NOMO-1 treated with DMSO at 0.1 percent for 48 hours (cell line): Measurements from ENCODE around the gene ICE2.
"Not testable (repeated sequence)": the region's sequence is repeated elsewhere in the genome, so short reads cannot be mapped to it uniquely, and the experiment has no call there.

ENCODE experiments used
- DNase-seq: peaks from one replicate; lab custom pipeline; 2025; ENCODE audit not compliant: unreplicated experiment; lab: John Stamatoyannopoulos, UW

The ICE2 gene

DNA sequence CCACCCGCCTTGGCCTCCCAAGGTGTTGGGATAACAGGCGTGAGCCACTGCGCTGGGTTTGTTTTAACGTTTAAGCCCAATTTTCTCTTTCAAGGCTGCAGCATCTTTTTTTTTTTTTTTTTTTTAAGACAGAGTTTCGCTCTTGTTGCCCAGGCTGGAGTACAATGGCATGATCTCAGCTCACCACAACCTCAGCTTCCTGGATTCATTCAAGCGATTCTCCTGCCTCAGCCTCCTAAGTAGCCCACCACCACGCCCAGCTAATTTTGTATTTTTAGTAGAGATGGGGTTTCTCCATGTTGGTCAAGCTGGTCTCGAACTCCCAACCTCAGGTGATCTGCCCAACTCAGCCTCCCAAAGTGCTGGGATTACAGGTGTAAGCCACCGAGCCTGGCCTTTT, 68.6 kb downstream of the ICE2 start:
- DNase-seq: not testable (repeated sequence)

DNA sequence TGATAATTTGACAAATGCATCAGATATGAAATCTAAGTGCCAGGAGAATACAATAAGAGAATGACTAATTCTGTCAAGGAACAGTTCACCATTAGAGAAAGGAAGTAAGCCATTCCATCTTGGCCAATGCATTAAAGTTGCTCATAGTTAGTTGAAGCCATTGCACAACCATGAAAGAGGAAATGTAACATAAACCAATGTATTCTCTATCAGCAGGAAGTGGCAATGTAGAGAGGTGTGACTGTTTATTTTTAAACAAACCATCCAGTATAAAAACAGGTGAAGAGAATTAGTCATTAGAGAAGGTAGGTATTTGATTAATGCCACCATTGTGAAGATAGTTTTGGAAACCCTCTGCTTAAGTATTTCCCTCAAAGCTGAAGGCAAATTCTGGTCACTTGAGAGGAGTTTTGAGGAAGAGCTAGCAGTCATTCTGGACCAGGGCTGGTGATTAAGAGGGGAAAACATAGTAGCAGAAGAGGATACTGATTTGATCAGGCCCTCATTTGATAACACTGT, 70.4 kb downstream of the ICE2 start:
- peak; percentile 97 for DNase-seq

DNA sequence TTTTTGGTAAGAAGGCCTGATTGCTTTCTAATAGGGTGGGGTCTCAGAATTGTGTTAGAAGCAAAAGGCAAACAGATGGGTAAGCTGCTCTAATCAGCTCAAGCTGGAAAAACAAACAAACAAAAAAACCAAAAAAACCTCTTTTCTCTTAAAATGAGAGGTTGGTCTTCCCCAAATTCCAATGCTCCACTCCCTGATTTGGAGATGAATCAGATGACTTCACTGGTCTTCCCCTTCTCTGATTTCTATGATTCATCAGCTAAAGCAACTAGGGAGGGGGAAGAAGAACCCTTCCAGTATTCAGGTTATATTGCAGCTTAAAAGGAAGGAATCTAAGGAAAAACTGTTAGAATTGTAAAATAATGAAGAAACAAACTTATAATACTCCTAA, 71.5 kb downstream of the ICE2 start:
- no peak for DNase-seq

DNA sequence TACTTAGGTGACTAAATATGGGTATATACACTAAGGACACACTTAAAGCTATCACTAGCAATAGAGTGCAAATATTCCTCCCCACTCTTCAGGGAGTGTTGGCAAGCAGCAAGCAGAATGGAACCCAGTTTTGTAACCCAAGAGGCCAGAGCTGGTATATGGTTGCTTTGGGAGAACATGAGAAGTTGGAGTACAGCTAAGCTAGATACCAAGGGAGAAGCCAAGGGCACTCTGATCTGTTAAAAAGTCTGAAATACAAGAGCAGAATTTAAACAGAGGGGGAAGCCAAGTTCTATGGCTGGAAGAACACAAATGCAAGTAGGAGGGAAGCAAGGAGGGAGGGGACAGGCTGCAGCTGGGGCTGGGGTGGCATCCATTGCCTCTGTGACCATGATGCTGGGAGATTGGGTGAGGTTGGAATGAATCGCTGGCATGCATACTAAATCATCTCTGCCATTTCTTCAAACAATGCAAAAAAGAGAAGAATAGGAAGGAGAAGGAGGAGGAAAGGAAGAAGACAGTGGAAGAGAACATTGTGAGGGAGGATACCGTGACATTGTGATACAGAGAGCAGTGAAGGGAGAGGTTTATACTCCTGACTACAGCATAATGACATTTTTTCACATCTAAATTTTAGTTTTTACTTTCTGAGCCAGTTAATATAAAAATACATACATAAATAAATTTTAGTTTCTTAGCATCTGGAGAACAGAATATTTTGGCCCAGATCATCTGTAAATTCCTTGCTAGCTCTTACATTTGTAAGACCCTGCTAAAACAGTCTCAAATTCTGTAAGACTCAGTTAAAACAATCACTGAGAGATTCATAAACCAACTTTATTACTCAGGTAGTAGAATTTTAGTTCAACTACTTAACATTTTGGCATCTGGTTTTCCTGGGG, 72.2 kb downstream of the ICE2 start:
- no peak for DNase-seq

DNA sequence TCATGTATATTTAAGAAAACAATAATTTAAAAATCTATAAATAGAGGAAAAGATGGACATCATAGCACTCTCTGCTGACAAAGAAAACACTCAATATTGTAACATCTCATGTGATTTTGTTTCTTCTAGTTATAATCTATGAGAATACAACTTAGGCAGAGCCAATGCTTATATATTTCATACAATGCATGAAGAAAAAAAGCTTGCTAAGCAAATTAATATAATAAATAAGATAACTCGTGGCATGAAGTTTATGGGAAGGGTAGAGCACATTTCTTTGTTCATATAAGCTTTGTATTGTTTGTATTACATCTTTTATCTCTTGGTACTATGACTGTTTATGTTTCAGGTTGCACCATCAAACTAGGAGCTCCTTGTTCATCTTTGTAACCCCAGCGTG, 73.5 kb downstream of the ICE2 start:
- DNase-seq: no peak

DNA sequence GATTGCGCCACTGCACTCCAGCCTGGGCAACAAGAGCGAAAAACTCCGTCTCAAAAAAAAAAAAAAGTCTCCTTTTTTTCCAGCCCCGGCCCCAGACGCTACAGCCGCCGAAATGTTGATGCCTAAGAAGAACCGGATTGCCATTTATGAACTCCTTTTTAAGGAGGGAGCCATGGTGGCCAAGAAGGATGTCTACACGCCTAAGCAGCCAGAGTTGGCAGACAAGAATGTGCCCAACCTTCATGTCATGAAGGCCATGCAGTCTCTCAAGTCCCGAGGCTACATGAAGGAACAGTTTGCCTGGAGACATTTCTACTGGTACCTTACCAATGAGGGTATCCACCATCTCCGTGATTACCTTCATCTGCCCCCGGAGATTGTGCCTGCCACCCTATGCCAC, 74.6 kb downstream of the ICE2 start:
- DNase-seq: not testable (repeated sequence)

DNA sequence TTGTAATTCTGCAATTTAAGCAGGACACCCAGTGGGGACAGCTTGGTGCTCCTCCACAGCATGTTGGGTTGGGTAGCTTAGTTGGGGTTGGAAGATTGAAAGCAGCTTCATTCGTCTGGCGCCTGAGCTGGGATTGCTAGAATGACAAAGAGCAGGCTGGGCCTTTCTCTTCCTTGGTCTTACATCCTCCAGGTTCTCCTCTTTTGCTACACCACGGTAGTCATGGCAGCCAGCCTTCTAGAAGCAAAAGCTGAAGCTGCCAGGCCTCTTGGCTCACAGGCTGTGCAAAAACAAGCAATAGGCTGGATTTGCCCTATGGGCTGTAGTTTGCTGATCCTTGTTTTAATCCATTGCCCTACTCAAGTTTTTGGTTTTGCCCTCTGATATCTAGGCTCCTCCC, 78.0 kb downstream of the ICE2 start:
- DNase-seq: no peak

DNA sequence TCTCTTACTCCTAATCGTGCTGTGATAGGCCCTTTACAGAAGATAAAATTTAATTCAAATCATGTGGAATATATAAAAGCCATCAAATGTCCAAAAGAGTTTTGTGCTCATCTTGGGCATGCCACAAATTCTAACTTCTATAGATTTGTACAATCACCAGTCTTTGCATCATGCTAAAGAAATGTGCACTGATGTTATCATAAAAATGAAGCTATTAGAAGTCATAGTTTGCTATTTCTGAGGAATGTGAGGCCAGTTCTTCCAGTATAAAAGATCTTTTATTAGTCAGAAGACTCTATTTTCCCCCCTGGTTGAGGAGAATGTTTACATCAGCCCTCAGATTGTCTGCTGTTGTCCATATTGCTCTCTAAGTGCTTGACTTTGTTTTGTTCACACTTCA, 79.0 kb downstream of the ICE2 start:
- no peak for DNase-seq

DNA sequence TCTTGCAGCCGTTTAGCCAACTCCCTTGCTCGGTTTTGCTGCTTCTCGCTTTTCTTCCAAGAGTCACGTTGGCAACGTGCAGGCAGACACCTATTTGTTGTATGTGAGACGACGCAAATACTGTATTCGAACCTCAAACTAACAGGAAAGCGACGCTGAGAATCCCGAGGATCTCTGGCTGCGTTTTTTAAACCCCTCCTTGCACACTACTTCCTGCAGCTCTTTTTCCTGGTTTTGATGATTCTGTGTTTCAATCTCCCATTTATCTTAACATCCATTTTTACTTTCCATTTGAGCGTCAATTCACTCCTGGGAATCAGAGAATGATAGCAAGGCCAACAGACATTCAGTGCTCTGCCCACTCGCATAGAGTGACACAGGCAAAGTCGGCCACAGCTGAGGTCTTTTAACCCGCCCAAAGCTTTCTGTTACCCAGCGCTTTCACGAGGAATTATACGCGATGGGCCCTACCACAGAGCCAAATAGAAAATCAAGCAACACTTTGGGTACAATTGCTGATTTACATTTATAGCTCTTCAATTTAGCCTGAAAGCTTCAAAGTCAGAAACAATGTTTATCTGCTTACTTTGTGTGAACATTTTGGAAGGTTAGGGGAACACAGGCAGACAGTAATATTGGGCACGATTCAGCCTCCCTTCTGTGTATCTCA, 79.6 kb downstream of the ICE2 start:
- no peak for DNase-seq

DNA sequence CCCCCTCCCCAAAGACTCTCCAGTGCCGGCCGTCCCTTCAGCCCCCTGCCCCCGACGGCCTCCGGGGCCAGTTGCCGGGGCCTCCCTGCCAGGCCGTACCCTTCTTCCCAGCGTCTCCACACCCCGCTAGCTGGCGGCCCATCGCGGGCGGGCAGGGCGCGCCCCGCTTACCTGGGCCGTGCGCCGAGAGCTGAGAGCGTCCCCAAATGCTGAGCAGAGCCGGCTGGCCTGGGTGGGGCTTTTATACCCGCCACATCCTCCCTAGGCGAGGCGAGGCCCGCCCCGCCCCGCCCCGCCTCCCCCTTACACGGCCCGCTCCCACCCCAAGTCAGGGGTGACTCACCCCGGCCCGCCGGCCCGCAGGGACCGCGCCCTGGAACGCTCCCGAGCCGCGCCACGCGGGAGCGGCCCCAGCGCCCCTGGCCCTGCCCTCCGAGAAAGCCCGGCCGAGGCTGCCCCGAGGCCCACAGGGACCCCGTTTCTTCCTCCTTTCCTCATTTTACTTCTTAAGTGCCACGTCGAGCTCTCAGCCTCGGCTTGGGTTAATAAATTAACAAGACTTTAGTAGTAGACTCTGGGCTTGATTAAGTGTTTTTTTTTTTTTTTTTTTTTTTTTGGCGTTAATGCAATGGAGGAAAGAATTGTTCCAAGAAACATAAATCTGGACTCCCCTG, 81.0 kb downstream of the ICE2 start, which contains the start of gene ANXA2:
Gene ANXA2 (minus strand): TSS at position 215 of the 674 bp plus-strand sequence. CDS start 11,911 bp downstream, outside the sequence.
- peak; percentile 80 for DNase-seq

DNA sequence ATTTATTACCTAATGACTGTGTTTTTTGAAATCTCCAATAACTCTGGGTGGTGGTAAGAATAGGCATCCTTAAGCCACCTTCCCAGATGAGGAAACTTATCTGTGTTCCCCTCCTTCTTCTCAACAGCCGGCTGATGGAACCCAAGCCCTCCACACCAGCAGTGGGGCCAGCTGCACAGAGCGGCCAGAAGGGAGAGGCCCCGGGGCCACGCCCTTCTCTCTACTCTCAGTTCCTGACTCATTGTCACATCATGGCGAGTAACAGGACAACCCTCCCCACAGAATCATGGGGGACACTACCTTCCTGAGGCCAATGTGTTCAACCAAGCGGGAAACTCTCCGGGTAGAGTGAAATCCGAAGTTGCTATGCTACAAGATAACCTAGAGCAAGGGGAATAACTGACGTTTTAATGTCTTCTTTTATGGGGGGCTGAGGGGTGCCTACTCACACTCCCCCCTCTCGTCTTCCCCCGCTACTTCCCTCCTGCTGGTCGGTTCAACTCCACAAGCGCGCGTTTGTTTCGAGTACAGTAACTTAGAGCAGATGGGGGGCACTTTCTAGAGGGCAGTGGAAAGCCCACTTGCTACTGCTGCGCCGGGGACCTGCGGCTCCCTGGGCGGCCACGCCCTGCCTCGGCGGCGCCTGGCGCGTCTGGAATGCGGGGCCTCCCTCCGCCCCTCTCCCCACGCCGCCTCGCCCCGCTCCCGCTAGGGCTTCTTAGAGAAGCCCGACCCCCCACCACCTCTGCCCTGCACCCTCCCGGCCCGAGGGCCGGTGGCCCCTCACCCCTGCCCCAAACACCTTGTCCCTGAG, 81.8 kb downstream of the ICE2 start:
- DNase-seq: peak; percentile 83

DNA sequence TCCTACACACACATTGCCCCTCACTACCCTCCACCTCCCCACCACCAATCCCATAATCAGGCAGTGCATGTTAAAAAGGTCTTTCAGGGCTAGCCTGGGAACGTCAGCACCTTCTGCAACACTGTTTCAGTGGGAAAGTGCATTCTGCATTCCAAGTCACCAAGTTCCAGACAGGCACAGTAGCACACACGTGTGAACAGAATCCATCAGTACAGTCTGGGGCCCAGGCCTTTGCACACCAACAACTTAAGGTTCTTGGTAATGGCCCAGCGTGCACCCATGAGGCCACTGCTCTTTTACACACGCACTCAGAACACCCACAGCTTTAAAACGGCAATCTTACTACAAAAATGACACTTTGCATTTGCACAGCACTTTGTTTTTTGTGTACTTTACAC, 82.4 kb downstream of the ICE2 start:
- DNase-seq: no peak

DNA sequence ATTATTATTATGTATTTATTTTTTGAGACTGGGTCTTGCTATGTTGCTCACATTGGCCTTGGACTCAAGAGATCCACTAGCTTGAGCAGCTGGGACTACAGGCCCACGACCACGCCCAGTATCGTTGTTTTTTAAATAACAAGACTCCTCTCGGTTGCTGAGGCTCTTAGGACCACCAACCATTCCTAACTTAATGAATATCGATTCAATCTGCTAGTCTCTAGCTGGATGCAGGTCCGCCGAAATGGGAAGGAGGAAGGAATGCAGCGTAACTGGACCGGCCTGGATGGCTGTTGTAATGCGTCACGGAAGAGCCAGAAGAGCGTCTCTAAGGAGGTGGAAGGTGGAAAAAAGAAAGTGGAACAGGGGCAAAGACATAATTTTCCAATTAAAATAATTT, 82.8 kb downstream of the ICE2 start:
- no peak for DNase-seq

DNA sequence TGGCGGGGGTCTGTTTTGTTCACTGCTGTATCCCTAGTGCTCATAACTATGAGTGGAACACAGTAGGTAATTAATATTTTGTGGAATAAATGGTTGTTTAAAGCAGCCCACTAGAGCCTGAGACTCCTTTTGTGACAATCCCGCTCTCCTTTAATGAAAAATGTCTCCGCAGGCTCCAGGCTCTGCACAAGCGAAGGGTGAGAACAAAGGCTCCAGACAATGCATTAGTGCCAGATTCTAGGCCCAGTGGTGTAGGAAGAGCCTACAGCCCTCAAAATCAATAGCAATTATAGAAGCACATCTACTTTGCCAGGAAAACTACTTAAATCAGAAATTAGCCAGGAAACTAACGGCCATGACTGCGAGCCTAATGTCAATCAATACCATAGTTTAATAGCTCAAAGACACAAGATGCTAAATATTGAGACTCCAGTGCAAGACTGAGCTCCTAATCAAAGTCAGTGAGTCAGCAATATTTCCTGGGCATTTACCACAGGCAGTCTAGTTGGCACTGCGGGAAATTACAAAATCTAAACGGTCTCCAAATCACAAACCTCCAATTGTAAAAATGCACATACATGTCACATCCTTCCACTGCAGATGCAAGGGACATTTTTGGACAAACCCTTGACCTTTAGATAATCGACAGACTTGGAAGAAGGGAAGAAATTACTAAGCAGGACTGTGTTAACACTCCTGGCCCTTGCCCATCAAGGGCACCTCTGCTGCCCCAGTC, 83.5 kb downstream of the ICE2 start:
- DNase-seq: peak; percentile 72

DNA sequence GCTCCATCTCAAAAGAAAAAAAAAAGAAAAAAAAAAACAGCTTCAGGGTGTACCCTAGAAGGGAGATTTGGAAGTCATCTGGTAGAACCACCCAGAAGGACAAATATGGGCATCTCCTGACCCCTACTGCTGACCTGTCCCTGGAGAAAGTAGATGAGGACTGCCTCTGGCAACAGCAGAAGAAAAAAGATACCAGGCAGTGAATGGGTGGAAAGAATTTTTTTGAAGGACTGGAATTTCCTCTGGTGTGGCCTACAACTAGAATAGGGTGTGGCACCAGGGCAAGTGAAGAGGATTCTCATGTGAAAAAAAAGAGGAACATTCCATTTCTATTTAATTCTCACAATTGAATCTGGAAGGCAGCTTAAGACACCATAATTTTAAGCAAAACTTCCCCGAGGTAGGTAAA, 84.2 kb downstream of the ICE2 start:
- DNase-seq: no peak

DNA sequence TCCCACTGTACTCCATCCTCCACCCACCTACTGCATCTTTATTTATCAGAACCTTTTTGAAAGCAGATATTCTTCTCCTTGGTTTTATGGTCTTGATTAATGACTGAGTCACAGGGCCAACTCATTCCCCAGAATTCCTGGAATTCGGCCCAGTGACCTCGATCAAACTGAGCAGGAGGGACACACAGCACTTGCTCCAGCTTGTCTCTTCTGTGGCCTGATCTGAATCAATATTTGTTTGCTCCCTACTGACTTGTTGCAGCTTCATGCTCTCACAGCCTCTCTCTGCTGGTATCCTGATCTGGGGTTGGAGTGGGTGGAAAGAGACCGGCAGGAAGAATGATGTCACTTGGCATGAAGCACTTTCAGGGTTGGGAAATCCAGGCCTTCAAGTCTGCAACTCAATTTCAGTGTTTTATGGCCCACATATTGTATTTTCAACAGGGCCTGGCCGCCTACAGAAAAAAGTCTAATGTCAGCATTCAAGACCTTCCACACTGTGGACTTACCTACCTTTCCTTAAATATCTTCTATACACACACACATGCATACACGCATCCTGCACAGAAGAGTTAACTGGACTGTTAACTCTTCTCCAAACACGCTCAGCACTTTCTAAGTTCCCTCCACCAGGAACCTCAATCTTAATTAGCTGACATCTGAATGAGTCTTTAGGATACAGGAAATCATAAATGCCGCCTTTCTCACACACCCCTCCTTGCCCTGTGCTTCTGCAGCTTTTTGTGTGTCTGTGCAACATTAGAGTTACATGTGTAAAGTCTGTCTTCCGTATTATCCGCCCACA, 85.8 kb downstream of the ICE2 start:
- DNase-seq: no peak

DNA sequence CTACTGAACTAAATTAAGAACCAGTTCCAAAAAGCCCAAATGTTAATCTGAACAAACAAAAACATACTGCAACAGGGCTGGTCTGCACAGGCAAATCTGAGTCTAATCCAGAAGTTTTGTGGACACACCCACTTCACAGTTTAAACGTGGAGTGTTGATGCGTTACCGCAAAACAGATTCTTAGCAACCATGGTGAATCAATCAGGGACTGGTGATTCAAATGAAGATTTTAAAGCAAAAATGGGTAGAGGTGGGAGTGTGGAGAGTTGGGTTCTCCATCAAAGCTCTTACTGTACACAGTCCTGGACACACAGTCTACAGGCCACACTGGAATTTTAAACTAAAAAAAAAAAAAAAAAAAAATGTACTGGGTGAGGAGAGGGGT, 86.3 kb downstream of the ICE2 start:
- no peak for DNase-seq

DNA sequence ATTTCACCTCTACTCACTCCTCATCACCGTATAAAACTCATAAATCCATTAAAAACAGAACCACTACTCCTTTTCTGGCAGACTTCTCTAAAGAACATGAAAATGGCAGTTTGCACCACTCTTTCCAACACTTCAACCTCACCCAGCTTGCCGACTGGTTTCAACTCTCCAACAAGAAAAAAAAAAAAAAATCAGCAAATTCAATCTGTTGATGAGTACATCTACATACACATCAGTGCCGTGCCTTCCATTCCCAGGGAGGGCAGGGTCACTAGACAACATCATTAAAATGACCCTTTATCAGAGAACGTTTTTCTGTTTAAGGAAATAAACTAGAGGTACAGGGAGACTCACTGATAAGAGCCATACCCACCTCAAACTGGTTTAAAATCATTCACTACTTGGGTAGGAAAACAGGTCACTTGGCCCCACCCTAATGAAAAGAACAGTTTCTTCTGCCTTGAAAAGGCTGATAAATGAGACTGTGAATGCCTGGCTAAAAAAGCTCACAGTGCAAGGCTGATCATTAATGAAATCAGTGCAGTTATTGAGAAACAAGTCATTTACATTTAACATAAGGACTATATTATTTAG, 87.1 kb downstream of the ICE2 start:
- DNase-seq: peak; percentile 11
